Panc1 (cell line): ENCODE data around the gene PIK3AP1. TPM values are rescaled to one million over a fixed set of nuclear protein-coding genes. Genes with fewer than 3 reads are reported as not detected.
"Not testable (repeated sequence)": the region's sequence is repeated elsewhere in the genome, so short reads cannot be mapped to it uniquely, and the experiment has no call there.

Experiments
- ATAC-seq: fragments of 200-7000 bp; cut with Tn5 transposase; 2 replicates; pipeline ENCODE4 v1.9.1; 2020; ENCODE audit warnings: mild to moderate bottlenecking, moderate library complexity
- BruUV-seq: library from RNA; stranded (reverse); fragments of 400-500 nt; replicated peaks from 2 replicates; lab custom pipeline; 2021; lab: Mats Ljungman, UMichigan
- CTCF ChIA-PET: fragments of 300-600 bp; sonication (Branson Sonifier 250); formaldehyde crosslinking; loops from one replicate; lab custom pipeline; 2022; ENCODE audit warnings: antibody characterized with exemption; lab: Charles Lee
- POLR2A ChIA-PET: fragments of 300-600 bp; sonication (Branson Sonifier 250); formaldehyde crosslinking; loops from one replicate; lab custom pipeline; 2022; ENCODE audit warnings: antibody characterized with exemption; lab: Charles Lee
- DNase-seq: peaks from one replicate; pipeline ENCODE4 v3.0.0-alpha.2; 2010; ENCODE audit warnings: low read depth, low spot score
- H3K27ac ChIP-seq: 2 replicates; pipeline ENCODE4 v1.5.1; 2011; ENCODE audit warnings: mild to moderate bottlenecking, low read length, inconsistent platforms
- H3K27me3 ChIP-seq: fragments of 200-500 bp; sonication (Bioruptor generic); 2 replicates; pipeline ENCODE4 v1.6.0; 2014; ENCODE audit warnings: low read length, inconsistent platforms; ENCODE audit not compliant: control insufficient read depth, insufficient read depth
- H3K36me3 ChIP-seq: fragments of 200-500 bp; sonication (Bioruptor generic); 2 replicates; pipeline ENCODE4 v1.5.1; 2014; ENCODE audit warnings: inconsistent platforms, mild to moderate bottlenecking, low read length, moderate library complexity; ENCODE audit not compliant: control insufficient read depth, insufficient read depth
- H3K4me1 ChIP-seq: 2 replicates; pipeline ENCODE4 v1.5.1; 2011; ENCODE audit warnings: inconsistent platforms, mild to moderate bottlenecking, low read length, moderate library complexity; ENCODE audit not compliant: control insufficient read depth, insufficient read depth
- H3K4me3 ChIP-seq, 2 experiments: 2 replicates each; pipeline ENCODE4 v1.5.1; 2011 to 2012; ENCODE audit warnings: low read depth in 2 of 2, low read length in 2 of 2, mild to moderate bottlenecking in 2 of 2, inconsistent platforms in 1 of 2, moderate library complexity in 1 of 2
- H3K9me3 ChIP-seq: fragments of 200-500 bp; sonication (Bioruptor generic); 2 replicates; pipeline ENCODE4 v1.5.1; 2014; ENCODE audit warnings: low read depth, mild to moderate bottlenecking, inconsistent platforms, low read length, moderate library complexity; ENCODE audit not compliant: control insufficient read depth, insufficient read depth
- CTCF ChIP-seq: fragments of 450-650 bp; IDR thresholded peaks from 2 replicates; pipeline ENCODE4 v1.5.1; 2017; ENCODE audit warnings: mild to moderate bottlenecking
- REST ChIP-seq, 2 experiments: IDR thresholded peaks; 2 replicates each; pipeline ENCODE4 v1.6.1; 2011 to 2012; ENCODE audit warnings: low read depth in 2 of 2, control low read depth in 1 of 2, low read length in 1 of 2, mild to moderate bottlenecking in 1 of 2, moderate library complexity in 1 of 2; ENCODE audit not compliant: insufficient read depth in 1 of 2
- SIN3A ChIP-seq: IDR thresholded peaks from 2 replicates; pipeline ENCODE4 v1.6.1; 2012; ENCODE audit warnings: low read depth, mild to moderate bottlenecking, low read length, moderate library complexity, borderline replicate concordance; ENCODE audit not compliant: insufficient read depth
- TCF7L2 ChIP-seq: IDR thresholded peaks from 2 replicates; pipeline ENCODE4 v1.6.1; 2011; ENCODE audit warnings: mild to moderate bottlenecking, low read depth, low read length, inconsistent platforms
- in situ Hi-C: cut with HindIII; loops from 2 replicates; pipeline ENCODE4 v1.10.0; 2016; ENCODE audit warnings: low sequenced_read_pairs, low pct_unique_long_range_greater_than_20kb
- intact Hi-C: fragments of 100-400 bp; cut with micrococcal nuclease; formaldehyde crosslinking; loops from one replicate; pipeline ENCODE4 v1.10.0; 2022; ENCODE audit not compliant: unreplicated experiment
- total RNA-seq: library from RNA; stranded (reverse); gene quantifications from one replicate; pipeline ENCODE4 v1.2.1, GENCODE V29; 2021; ENCODE audit not compliant: unreplicated experiment

The PIK3AP1 gene
- total RNA-seq, 1 experiment from 2014 or later = 2.6 TPM

DNA sequence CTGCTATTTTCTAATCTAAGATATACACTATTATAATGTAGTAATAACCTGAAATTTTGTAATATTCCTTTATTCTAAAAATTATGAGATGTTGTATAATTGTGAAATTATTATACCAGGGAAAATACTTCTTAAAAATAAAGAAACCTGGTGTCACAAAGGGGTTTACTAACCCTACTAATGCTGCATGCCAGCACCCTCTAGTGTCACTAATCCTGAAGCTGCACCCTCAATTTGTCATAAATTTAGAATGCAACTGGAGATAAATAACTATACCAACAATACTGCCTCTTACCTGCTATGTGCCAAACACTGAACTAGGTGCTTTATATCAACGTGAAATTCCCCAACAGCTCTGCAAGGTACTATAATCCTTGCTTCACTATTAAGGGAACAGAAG, 164.3 kb downstream of the PIK3AP1 start:
- in situ Hi-C loops (no loop called here), intact Hi-C loops (no loop called here)
- no peaks in the 10 kb centered on the region for H3K27me3 ChIP-seq
- TF ChIP-seq CTCF = peak; percentile 57; the same call in 1 of the 2 replicates
- TF ChIP-seq REST (IDR thresholded peaks at IDR 0.05; ENCODE audit: insufficient read depth in 1 of 2, low read depth in 2 of 2, low read length in 1 of 2) = no peak
- H3K4me1 ChIP-seq = no peaks in the 10 kb centered on the region
- no peak for ATAC-seq
- no peak for DNase-seq
- no peak overlapping the region for H3K4me3 ChIP-seq
- no peak overlapping the region for H3K27ac ChIP-seq
- ChIA-PET POLR2A (interaction anchor here (0.6 kb wide), 1 partner anchor 118 kb away, joined by 3 read pairs; no protein-coding TSS in a partner anchor), CTCF (no interaction called here)
- H3K9me3 ChIP-seq = no peaks in the 10 kb centered on the region
- no TSS peak for BruUV-seq
- H3K36me3 ChIP-seq = peaks cover 37% of the 10 kb centered on the region

DNA sequence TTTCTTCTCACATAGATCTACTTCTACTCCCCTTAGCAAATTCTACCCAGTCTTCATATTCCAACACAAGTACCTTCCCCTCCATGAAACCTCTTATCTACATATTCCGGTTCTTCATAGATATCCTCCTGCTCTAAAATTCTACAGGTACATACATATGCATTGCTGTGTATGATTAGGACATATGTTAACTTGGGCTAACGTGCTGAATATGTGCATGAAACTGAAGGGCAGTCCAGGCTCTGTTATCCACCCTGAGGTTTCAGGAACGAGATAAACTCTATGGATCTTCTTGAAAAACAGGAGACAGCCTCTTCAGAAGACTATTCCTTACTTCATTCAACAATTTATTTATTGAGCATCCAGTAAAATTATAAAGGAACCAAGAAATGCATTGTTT, 165.0 kb downstream of the PIK3AP1 start:
- no peak overlapping the region for H3K4me3 ChIP-seq
- H3K36me3 ChIP-seq = peaks cover 40% of the 10 kb centered on the region
- no peak for TF ChIP-seq CTCF
- no peak for DNase-seq
- in situ Hi-C loops (no loop called here), intact Hi-C loops (no loop called here)
- ChIA-PET POLR2A (no interaction called here), CTCF (interaction anchor here (0.6 kb wide), 1 partner anchor 267 kb away, joined by 3 read pairs; no protein-coding TSS in a partner anchor)
- no peaks in the 10 kb centered on the region for H3K9me3 ChIP-seq
- H3K27me3 ChIP-seq = no peaks in the 10 kb centered on the region
- no peak overlapping the region for H3K27ac ChIP-seq
- H3K4me1 ChIP-seq = no peaks in the 10 kb centered on the region
- BruUV-seq = no TSS peak
- ATAC-seq = no peak

- no TSS peak for BruUV-seq
- in situ Hi-C loops (no loop called here), intact Hi-C loops (no loop called here)
- ATAC-seq (no peak), DNase-seq (no peak)
- no peaks in the 10 kb centered on the region for H3K27me3 ChIP-seq
- TF ChIP-seq CTCF = no peak
- TF ChIP-seq SIN3A = no peak
- no peak for TF ChIP-seq TCF7L2
- no peaks in the 10 kb centered on the region for H3K9me3 ChIP-seq
- ChIA-PET POLR2A (no interaction called here), CTCF (no interaction called here)
- H3K4me1 ChIP-seq = no peaks in the 10 kb centered on the region
- H3K4me3 ChIP-seq = no peak overlapping the region
- no peak overlapping the region for H3K27ac ChIP-seq
- peaks cover 64% of the 10 kb centered on the region for H3K36me3 ChIP-seq
These were observed 171.7 kb downstream of the PIK3AP1 start for GRCh38 chr10:96548589-96548988.

DNA sequence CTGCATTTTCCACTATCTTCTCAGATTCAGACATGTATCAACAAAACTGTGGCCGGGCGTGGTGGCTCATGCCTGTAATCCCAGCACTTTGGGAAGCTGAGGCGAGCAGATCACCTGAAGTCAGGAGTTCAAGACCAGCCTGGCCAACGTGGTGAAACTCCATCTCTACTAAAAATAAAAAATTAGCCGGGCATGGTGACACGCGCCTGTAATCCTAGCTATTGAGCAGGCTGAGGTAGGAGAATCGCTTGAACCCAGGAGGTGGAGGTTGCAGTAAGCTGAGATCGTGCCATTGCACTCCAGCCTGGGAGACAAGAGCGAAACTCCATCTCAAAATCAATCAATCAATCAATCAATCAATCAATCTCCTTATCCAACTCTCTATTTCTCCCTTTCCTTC, 174.8 kb downstream of the PIK3AP1 start:
- BruUV-seq, POLR2A ChIA-PET, DNase-seq, H3K4me3 ChIP-seq, H3K4me1 ChIP-seq, H3K27ac ChIP-seq, H3K9me3 ChIP-seq, ATAC-seq, H3K27me3 ChIP-seq, CTCF ChIA-PET, in situ Hi-C loops, intact Hi-C loops: not testable (repeated sequence)
- peaks cover 43% of the 10 kb centered on the region for H3K36me3 ChIP-seq
